Tibial nerve (tissue), 4 donors: ENCODE data around the gene CPEB1.

Source experiments
- CTCF ChIP-seq, 5 experiments: fragments of 200-600 bp in 3 of 5; fragments of 450-650 bp in 2 of 5; sonication (generic) in 3 of 5; IDR thresholded peaks; one replicate each; pipeline ENCODE4 v1.5.1; 2016 to 2019; ENCODE audit warnings: antibody characterized with exemption in 5 of 5, mild to moderate bottlenecking in 3 of 5, moderate library complexity in 2 of 5
- EP300 ChIP-seq, 2 donors: sonication (generic); formaldehyde crosslinking; IDR thresholded peaks; one replicate each; pipeline ENCODE4 v1.6.1; 2017; ENCODE audit warnings: antibody characterized with exemption in 2 of 2, mild to moderate bottlenecking in 1 of 2
- POLR2A ChIP-seq, 2 donors: fragments of 450-650 bp; IDR thresholded peaks; one replicate each; pipeline ENCODE4 v1.6.1; 2017; ENCODE audit warnings: antibody characterized with exemption in 2 of 2, mild to moderate bottlenecking in 2 of 2, moderate library complexity in 2 of 2

DNA sequence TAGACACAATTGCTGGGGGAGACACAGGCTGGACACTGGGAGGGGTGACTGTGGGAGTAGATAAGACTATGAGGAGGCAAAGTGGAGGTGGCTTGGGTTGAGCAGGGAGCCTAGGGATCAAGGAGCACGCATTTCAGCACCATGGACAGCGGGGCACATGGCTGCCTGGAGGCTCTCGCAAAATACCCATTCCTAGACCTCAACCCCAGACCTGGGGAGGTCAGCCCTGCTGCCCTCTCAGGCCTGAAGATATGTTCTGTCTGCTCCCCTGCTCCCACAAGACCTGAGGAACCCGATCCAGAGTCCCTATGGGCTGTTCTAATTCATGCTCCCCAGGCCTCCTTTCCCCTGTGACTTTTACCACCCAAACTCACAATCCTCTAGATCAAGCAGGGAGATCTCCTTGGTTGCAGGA, 16.0 kb upstream of the CPEB1 start:
- no peak for TF ChIP-seq CTCF (IDR thresholded peaks at IDR 0.05)
- TF ChIP-seq EP300 (IDR thresholded peaks at IDR 0.05): no peak
- TF ChIP-seq POLR2A (IDR thresholded peaks at IDR 0.05): no peak
